NCI-H1105 treated with DMSO at 0.1 percent for 48 hours (cell line): Measurements from ENCODE around the gene CSH2.
A peak's percentile ranks its signal among the peaks of the same experiment; 100 is the strongest.

Experiments
- DNase-seq: peaks from one replicate; lab custom pipeline; 2025; lab: John Stamatoyannopoulos, UW

Gene CSH2

DNA sequence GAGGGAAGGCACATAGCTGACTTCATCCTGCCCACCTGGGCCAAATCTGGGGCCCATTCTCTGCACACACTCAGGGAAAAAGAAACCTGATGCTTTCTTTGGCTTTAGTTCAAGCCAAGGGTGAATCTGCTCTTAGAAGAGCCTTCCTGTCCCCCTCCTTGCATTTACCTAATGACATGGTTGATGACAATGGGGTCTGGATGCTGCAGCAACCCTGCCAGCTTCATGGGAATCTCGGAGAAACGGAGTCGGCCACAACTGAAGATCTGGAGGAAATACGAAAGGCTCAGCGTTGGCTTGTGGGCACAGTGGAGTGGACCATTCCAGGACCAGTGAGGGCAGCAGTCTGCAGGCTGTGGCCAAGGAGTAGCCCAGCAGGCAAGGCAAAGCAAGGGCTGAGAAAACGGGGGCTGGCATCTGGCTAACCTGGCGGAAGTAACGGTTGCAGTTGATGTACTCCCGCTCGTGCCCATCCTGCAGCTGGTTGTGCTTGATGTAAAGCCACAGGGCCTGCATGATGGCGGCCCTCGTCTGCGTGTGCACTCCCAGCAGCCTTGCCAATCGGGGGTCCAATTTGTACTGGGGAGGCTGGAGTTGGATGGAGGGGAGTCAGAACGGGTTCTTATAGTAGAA is 39.6 kb downstream of the CSH2 start:
- DNase-seq: no peak

DNA sequence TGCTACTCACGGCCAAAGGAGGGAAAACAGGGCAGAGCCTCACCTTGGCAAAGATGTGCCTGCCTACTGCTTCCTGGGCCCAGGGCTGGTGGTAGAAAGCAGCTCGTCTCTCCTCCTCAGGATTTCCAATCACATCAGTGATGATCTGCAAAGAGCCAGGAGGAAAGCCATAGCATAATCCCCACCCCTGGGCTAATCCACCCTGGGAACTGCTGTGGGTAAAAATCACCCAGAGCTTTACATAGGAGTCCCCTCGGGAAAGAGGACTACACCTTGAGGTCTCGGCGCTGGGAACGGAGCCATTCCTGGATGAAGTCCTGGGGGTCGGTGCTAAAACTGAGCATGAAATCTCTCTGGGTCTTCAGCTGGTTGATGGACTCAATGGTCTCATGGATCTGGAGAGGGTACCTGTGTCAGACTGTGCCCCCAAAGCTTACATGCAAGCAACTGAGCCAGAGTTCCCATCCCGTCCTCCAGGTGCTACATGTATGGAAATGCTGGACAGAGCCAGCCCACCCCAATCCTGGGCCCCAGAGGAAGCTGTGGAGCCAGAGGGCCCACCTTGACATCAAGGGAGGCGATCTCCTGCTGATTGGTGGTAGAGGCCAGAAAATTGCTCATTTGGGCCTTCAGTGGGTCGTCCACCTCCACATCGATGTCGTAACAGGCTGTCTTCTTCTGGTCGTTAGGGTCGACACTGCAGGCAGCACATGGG is 40.3 kb downstream of the CSH2 start:
- no peak for DNase-seq

DNA sequence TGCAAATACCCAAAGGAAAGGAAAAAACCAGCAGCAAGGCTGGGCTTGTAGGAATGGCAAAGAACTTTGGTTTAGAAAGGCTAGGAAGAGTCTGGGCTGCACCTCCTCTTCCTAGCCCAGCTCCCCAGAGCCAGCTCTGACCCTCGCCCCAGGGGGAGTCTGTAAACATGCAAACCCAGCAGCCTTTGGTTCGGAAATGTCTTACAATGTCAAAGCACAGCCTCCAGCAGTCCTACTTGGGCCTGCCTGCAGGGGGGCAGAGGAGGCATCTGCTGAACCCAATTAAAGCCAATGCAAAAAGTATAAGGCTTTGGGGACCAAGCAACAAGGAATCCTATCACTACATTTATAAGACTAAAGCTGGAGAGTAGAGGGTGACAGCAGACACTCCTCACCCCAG is 41.0 kb downstream of the CSH2 start:
- no peak for DNase-seq

DNA sequence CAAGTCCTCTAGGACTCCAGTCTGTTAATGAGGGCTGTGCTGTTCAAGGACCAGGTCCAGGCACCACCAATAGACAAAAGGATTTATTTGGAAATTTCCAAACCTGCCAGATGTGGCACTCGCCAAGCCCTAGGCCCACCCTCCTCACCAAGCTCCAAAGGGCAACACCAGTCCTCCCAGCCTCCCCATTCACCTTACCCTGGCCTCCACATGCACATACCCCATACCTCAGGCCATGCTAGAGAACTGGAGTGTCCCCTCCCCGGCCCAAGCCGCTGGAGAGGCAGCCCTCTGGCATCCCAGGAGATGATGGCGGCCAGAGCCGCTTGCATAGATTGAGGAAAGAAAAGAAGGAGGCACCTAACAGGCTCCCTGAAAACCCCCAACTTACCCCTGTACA is 41.5 kb downstream of the CSH2 start:
- no peak for DNase-seq

DNA sequence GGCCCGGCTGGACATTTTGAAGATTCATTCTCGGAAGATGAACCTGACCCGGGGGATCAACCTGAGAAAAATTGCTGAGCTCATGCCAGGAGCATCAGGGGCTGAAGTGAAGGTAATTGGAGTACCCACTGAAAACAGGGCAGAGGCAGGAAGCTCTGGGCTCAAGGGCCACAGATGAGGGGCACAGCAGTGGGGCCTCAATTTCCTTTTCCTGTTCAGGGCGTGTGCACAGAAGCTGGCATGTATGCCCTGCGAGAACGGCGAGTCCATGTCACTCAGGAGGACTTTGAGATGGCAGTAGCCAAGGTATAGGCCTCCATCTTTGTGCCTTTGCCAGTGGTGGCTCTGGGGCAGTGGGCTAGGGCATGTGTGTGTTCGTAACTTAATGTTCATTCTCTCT is 42.0 kb downstream of the CSH2 start:
- no peak for DNase-seq

DNA sequence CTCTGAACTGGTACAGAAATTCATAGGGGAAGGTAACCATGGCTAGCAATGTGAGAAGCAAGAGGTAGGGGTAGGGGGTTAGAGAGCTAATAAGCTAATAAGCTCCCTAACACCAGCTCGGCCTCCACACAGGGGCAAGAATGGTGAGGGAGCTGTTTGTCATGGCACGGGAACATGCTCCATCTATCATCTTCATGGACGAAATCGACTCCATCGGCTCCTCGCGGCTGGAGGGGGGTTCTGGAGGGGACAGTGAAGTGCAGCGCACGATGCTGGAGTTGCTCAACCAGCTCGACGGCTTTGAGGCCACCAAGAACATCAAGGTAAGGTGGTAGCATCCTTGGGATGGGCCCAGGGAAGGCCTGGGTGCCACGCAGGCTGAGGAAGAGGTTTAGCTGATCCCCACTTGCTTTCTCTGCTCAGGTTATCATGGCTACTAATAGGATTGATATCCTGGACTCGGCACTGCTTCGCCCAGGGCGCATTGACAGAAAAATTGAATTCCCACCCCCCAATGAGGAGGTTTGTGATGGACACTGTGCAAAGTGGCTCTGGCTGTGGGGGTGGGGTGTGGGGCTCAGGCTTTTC is 42.5 kb downstream of the CSH2 start:
- no peak for DNase-seq

DNA sequence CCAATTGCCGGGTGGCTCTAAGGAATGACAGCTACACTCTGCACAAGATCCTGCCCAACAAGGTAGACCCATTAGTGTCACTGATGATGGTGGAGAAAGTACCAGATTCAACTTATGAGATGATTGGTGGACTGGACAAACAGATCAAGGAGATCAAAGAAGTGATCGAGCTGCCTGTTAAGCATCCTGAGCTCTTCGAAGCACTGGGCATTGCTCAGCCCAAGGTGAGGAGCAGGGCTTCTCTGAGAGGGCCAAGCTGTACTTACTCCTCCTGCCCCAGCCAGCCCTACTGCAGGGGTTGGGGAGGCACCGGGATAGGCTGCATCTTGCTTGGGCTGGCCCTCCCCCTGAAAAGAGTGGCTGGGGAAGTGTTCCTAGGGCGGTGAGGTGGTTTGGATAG is 43.2 kb downstream of the CSH2 start:
- DNase-seq: no peak

DNA sequence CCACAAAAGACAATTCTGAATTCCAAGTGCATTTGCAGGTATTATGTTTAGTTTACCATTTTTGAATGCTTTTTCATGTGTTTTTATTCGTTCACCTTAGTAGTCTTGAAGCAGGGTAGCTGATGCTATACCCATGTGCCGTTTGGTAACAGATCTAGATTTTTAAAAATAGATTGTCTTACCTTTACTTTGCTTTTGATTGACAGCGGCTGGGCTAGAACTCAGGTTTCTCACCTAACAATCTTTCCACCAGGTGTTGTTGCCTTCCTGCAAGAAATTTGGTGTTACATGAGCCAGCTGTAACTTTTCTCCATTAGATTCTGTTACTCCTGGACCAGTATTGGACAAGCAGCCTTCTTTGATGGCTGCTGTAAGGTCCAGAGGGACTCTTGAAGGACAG is 44.5 kb downstream of the CSH2 start:
- DNase-seq: no peak

DNA sequence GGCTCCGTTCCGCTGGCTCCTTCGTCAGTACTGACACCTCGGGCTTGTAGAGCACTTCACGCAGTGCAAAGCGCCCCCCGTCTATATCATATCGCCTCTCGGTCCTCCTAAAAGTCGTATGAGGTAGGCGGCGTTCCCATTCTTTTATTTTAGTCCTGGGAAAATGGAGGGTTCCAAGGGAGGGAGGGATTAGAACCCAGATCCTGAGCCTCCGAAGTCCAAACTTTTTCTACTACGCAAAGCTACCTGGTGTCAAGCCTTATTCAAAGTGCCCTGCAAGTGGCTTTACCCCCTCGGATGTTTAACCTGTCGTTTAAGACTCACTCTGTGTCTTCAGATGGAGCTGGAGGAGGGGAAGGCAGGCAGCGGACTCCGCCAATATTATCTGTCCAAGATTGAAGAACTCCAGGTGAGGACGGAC is 45.7 kb downstream of the CSH2 start:
- no peak for DNase-seq

DNA sequence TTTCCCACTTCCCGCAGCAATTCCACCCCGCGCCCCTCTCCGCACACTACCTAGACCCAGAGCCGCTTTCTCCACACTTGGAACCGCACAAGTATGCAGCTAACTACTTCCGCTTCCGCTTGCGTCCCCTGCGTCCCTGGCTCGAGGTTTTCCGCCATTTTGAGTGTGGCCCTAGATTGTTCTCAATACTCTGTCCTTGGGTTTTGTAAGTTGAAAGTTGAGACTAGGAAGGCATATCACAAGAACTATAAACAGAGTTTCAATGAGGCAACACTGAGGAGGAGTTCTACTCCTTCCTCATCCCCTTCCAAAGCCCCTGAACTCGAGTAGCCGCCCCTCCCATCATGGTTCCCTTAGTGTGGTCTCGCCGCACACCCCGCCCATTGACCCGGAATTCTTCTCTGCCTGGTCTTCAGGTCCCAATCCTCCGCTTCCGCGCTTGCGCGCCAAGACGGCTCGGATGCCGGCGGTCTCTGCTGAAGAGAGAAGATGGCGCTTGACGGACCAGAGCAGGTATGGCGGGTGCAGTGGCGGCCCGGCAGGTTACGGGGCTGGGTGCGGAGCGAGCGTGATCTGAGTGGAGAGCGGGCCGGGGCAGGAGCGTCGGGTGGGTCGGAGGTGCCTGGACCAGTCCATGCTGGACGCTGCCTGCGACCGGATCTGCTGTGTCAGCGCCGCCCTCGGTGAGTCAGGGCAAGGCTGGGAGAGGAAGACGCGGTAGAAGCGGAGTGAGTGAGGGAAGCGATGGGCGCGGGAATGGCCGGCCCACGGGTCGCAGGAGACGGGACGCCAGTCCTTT is 46.3 kb downstream of the CSH2 start, which contains the start of the genes FTSJ3 and PSMC5:
TSS of gene FTSJ3 (minus strand) at position 662 of the 799 bp plus-strand sequence. CDS start 761 bp downstream, outside the sequence.
TSS of gene PSMC5 (plus strand) at position 430 of the 799 bp plus-strand sequence. CDS start at position 490, 60 bp downstream.
- peak; percentile 91 for DNase-seq

DNA sequence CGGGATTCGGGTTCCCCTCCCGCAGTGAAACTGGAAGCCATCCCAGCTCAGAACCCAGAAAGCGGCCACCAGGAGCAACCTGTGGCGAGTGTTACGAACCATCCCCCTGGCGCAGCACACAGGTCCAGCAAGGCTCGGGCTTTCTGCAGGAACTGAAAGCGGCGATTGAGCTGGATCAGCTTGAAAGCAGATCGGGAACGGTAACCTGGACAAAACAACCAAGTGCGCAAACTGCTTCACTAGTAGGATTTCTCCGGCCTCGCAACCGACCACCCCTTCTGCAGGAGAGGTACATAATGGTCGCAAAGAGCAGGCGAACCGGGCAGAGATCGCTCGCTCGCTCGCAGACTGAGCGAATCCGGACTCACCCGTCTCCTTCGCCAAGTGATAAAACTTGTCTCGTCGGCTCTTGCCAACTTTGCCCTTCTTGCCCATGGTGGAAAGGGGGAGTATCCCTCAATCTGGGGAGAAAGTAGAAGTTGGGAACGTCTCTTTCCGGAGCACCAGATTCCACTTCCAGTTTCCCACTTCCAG is 46.9 kb downstream of the CSH2 start:
- no peak for DNase-seq

DNA sequence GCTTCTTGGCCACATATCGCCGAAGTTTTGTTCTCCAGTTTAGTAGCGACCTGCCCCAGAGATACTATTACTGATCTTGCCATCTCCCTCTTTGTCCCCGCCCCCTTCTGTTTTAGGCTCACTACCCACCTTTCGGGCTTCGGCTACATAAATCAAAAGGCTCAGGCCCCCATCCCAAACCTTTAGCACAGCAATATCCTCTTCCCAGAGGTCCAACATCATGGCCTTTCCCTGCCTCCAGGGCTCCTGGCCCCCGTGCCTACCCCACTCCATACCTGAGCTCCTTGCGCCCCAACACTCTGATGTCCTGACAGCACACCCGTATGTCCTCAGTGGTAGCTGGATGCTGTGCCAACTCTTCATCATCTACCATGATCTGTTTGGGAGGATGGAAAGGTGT is 49.1 kb downstream of the CSH2 start:
- no peak for DNase-seq

DNA sequence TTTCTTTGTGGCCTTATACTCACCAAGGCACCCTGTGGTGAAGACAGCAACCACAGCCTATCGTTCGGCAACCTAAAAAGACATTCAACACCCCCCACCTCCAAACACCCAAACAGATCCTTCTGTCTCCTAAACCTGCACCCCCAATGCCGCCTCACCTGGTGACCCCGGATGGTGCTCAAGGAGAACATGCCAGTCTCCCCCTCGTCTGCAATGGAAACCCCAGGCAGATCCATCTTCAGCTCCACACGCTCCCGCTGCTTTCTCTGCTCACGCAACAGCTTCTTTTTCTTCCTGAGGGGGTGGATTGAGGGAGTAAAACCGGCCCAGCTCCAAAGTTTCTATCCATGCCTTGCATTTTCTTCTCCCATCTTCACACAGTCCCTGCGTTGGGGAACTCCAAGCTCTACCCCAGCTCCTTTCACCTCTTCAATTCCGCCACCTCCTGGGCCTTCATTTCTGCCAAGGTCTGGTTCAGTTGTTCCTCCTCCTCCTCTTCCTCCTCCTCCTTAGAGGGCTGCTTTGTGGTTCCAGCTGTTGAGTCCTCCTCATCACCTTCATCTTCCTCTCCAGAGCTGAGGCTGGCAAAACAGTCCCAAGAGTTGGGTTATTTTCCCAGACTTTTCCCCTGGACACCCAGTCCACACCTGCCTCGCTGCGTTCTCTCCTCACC is 49.7 kb downstream of the CSH2 start:
- no peak for DNase-seq

DNA sequence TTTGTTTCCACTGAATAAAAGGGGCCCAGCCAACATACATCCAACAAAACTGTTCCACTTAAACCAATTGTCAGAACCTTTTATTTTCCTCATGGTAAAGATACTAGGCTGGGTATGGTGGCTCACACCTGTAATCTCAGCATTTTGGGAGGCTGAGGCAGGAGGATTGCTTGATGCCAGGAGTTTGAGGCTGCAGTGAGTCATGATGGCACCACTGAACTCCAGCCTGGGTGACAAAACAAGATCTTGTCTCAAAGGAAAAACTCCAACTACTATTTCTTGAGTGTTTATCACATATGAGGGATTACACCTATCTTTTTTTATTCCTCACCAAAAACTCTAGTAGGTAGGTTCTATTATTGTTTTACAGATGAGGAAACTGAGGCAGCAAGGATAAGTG is 50.9 kb downstream of the CSH2 start:
- no peak for DNase-seq
